ENCODE measurements around the gene BMP6. TPM values are rescaled to one million over a fixed set of nuclear protein-coding genes. Genes with fewer than 3 reads are reported as not detected.

BMP6 gene
- total and polyA plus RNA-seq, 10 of the 15 experiments (the other 5 are each of a cell fraction or from before 2014, with no cell fraction given) = 0.02 to 0.15 (median 0.05) TPM; not detected in 5

GRCh38 chr6:7721649-7722048 lies 4.2 kb upstream of the BMP6 start:
- H2AFZ ChIP-seq (ENCODE audit: control insufficient read depth, low read depth, low read length) = no peak overlapping the region
- no peaks in the 10 kb centered on the region for H3K36me3 ChIP-seq (ENCODE audit: control insufficient read depth in 2 of 2, insufficient read depth in 2 of 2, low read length in 1 of 2)
- FAIRE-seq = no peak
- POLR2A ChIA-PET = no interaction called here
- DNase-seq (ENCODE audit: low read depth, low spot score) = no peak
- in situ Hi-C loops (cut with MboI) = loop anchor here (5.0 kb wide), 3 partner anchors 266 to 501 kb away; no protein-coding TSS in a partner anchor
- CTCF ChIA-PET = interaction anchor here (0.6 to 5.5 kb wide), 20 partner anchors 8 to 498 kb away, joined by 3 to 81 read pairs (median 4); partner anchors contain the start of gene BLOC1S5
- no peak overlapping the region for H3K4me3 ChIP-seq
- intact Hi-C loops (cut with micrococcal nuclease; ENCODE audit: unreplicated experiment) = loop anchor here (2.0 to 5.0 kb wide), 3 partner anchors 176 to 496 kb away; no protein-coding TSS in a partner anchor
- TF ChIP-seq CTCF (IDR thresholded peaks at IDR 0.05 in 2 of 3, conservative IDR thresholded peaks at IDR 0.05 in 1 of 3; ENCODE audit: control insufficient read depth in 2 of 3, extremely low read depth in 1 of 3, insufficient read depth in 1 of 3, low read depth in 3 of 3, low read length in 3 of 3) (peak; percentile 10 to 36 (median 25); a peak in 3 of 6 replicates), RAD21 (IDR thresholded peaks at IDR 0.05; ENCODE audit: insufficient read depth, low read depth, low read length) (peak; percentile 40; the same call in 1 of the 2 replicates), SMC3 (IDR thresholded peaks at IDR 0.05; ENCODE audit: borderline replicate concordance, low read length) (peak; percentile 45; the same call in 1 of the 2 replicates), TARDBP (IDR thresholded peaks at IDR 0.05; ENCODE audit: borderline replicate concordance) (no peak)
- H3K4me2 ChIP-seq (ENCODE audit: control insufficient read depth, insufficient read depth) = no peak overlapping the region
- peak; percentile 11; the same call in 1 of the 3 replicates for ATAC-seq
- no peaks in the 10 kb centered on the region for H4K20me1 ChIP-seq (ENCODE audit: control insufficient read depth, insufficient read depth)
- H3K27me3 ChIP-seq (replicated peaks in 1 of 2; ENCODE audit: control insufficient read depth in 2 of 2, insufficient read depth in 2 of 2, low read length in 1 of 2) = peaks cover 6 to 13% of the 10 kb centered on the region in 2 experiments
- no peaks in the 10 kb centered on the region for H3K79me2 ChIP-seq (ENCODE audit: control insufficient read depth, insufficient read depth, low read length)
- SMC1A ChIA-PET (ENCODE audit: uncharacterized antibody, unreplicated experiment) = interaction anchor here (0.8 to 3.2 kb wide), 7 partner anchors 77 to 514 kb away, joined by 3 to 25 read pairs (median 7); no protein-coding TSS in a partner anchor
- RAD21 ChIA-PET (ENCODE audit: unreplicated experiment) = interaction anchor here (0.6 to 2.8 kb wide), 4 partner anchors 270 to 338 kb away, joined by 7 to 20 read pairs (median 12); no protein-coding TSS in a partner anchor
- H3K4me1 ChIP-seq (ENCODE audit: control insufficient read depth, insufficient read depth, low read length) = no peaks in the 10 kb centered on the region
- no TSS peak for BruUV-seq (replicated peaks)
- no peaks in the 10 kb centered on the region; the same call in 1 of the 3 replicates for H3K9me3 ChIP-seq (replicated peaks; ENCODE audit: control insufficient read depth, insufficient read depth, low read length)
- no peak overlapping the region for H3K9ac ChIP-seq (ENCODE audit: control insufficient read depth, insufficient read depth, low read length)
- no peak overlapping the region for H3K27ac ChIP-seq (ENCODE audit: control insufficient read depth, insufficient read depth)
- WGBS (ENCODE audit: insufficient coverage, insufficient replicate concordance, low lambda C conversion rate, missing lambda C conversion rate) = 8% methylated on average over 3 of the region's 3 CpGs
